Measurements from ENCODE around the gene ERCC5. TPM values are rescaled to one million over a fixed set of nuclear protein-coding genes. Genes with fewer than 3 reads are reported as not detected.

ERCC5 gene
- total and polyA plus RNA-seq, 9 of the 15 experiments (the other 6 are each of a cell fraction or from before 2014, with no cell fraction given): 7.4 to 43.1 (median 33.9) TPM

DNA sequence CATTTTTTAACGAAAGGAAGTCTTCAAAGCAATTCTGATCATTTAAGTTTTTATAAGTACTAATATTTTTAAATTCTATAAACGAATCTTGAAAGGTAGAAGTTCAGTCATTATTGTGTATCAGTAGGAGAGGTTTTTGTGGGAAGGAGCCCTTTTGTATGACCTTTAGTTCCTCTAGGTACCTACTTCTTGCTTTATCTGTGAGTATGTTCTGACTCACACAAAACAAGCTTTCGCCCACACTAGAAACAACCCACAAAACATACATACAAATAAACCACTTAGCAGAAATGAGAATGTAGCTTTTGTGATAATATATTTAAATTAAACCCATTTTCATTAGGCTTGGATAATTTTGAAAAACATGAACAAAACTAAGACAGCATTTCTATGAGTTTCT lies 27.8 kb downstream of the ERCC5 start:
- in situ Hi-C loops (cut with MboI): no loop called here
- no TSS peak for BruUV-seq (replicated peaks)
- FAIRE-seq: no peak
- TF ChIP-seq SIX5 (IDR thresholded peaks at IDR 0.05; ENCODE audit: borderline replicate concordance in 1 of 2, insufficient read depth in 1 of 2, low read depth in 1 of 2, low read length in 2 of 2) (no peak), CXXC5 (CRISPR knock-in tag; IDR thresholded peaks at IDR 0.05) (no peak), ZKSCAN3 (CRISPR knock-in tag; IDR thresholded peaks at IDR 0.05) (no peak), POLR2AphosphoS2 (IDR thresholded peaks at IDR 0.05; ENCODE audit: low read length) (no peak), FOXP1 (CRISPR knock-in tag; IDR thresholded peaks at IDR 0.05) (no peak), FOSL1 (tag; conservative IDR thresholded peaks at IDR 0.05) (0 out of 2 replicates have a peak, but pooled peaks have one; percentile 22), EGR1 (conservative IDR thresholded peaks at IDR 0.05) (peak; percentile 30; the same call in 1 of the 2 replicates)
- TF ChIP-seq, protein P1, sequence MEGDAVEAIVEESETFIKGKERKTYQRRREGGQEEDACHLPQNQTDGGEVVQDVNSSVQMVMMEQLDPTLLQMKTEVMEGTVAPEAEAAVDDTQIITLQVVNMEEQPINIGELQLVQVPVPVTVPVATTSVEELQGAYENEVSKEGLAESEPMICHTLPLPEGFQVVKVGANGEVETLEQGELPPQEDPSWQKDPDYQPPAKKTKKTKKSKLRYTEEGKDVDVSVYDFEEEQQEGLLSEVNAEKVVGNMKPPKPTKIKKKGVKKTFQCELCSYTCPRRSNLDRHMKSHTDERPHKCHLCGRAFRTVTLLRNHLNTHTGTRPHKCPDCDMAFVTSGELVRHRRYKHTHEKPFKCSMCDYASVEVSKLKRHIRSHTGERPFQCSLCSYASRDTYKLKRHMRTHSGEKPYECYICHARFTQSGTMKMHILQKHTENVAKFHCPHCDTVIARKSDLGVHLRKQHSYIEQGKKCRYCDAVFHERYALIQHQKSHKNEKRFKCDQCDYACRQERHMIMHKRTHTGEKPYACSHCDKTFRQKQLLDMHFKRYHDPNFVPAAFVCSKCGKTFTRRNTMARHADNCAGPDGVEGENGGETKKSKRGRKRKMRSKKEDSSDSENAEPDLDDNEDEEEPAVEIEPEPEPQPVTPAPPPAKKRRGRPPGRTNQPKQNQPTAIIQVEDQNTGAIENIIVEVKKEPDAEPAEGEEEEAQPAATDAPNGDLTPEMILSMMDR (IDR thresholded peaks at IDR 0.05 in 2 of 3, conservative IDR thresholded peaks at IDR 0.05 in 1 of 3; ENCODE audit: insufficient read depth in 2 of 3, low read depth in 1 of 3, low read length in 3 of 3): no peak
- TF ChIP-seq, protein P2, sequence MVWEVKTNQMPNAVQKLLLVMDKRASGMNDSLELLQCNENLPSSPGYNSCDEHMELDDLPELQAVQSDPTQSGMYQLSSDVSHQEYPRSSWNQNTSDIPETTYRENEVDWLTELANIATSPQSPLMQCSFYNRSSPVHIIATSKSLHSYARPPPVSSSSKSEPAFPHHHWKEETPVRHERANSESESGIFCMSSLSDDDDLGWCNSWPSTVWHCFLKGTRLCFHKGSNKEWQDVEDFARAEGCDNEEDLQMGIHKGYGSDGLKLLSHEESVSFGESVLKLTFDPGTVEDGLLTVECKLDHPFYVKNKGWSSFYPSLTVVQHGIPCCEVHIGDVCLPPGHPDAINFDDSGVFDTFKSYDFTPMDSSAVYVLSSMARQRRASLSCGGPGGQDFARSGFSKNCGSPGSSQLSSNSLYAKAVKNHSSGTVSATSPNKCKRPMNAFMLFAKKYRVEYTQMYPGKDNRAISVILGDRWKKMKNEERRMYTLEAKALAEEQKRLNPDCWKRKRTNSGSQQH (CRISPR knock-in tag; IDR thresholded peaks at IDR 0.05): no peak
- TF ChIP-seq, protein P3, sequence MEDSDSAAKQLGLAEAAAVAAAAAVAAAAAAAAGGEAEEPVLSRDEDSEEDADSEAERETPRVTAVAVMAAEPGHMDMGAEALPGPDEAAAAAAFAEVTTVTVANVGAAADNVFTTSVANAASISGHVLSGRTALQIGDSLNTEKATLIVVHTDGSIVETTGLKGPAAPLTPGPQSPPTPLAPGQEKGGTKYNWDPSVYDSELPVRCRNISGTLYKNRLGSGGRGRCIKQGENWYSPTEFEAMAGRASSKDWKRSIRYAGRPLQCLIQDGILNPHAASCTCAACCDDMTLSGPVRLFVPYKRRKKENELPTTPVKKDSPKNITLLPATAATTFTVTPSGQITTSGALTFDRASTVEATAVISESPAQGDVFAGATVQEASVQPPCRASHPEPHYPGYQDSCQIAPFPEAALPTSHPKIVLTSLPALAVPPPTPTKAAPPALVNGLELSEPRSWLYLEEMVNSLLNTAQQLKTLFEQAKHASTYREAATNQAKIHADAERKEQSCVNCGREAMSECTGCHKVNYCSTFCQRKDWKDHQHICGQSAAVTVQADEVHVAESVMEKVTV (CRISPR knock-in tag; IDR thresholded peaks at IDR 0.05): no peak
- no peak overlapping the region for H3K9ac ChIP-seq (ENCODE audit: insufficient read depth in 1 of 2, low read depth in 2 of 2, low read length in 2 of 2)
- H4K20me1 ChIP-seq (replicated peaks; ENCODE audit: control insufficient read depth, insufficient read depth, low read length): no peaks in the 10 kb centered on the region
- intact Hi-C loops (cut with micrococcal nuclease): no loop called here
- no peak overlapping the region for H2AFZ ChIP-seq (ENCODE audit: low read depth, low read length)
- no peak for DNase-seq (ENCODE audit: extremely low read depth in 1 of 4, low spot score in 3 of 4)
- no peaks in the 10 kb centered on the region; the same call in 2 of the 3 replicates for H3K79me2 ChIP-seq (ENCODE audit: control insufficient read depth, insufficient read depth, low read length)
- H3K4me1 ChIP-seq (replicated peaks in 1 of 2; ENCODE audit: control insufficient read depth in 2 of 2, insufficient read depth in 2 of 2, low read length in 2 of 2): no peaks in the 10 kb centered on the region
- CTCF ChIA-PET (ENCODE audit: low intra/inter-chr PET ratio): interaction anchor here (0.7 kb wide), 1 partner anchor 178 kb away, joined by 3 read pairs; no protein-coding TSS in a partner anchor
- H3K27me3 ChIP-seq (ENCODE audit: control insufficient read depth in 2 of 2, insufficient read depth in 2 of 2, low read length in 2 of 2): no peaks in the 10 kb centered on the region
- H3K36me3 ChIP-seq (ENCODE audit: control insufficient read depth, insufficient read depth, low read length): peaks cover 51% of the 10 kb centered on the region
- no peaks in the 10 kb centered on the region for H3K9me1 ChIP-seq (ENCODE audit: control insufficient read depth, insufficient read depth, low read length)
- no peak for ATAC-seq
- WGBS (ENCODE audit: insufficient coverage, low coverage, missing lambda C conversion rate): 41% methylated on average over 3 of the region's 3 CpGs
- no peaks in the 10 kb centered on the region for H3K9me3 ChIP-seq (replicated peaks; ENCODE audit: control insufficient read depth, insufficient read depth, low read depth, low read length)
- POLR2A ChIA-PET: interaction anchor here (0.6 kb wide), 1 partner anchor 82 kb away, joined by 3 read pairs; no protein-coding TSS in a partner anchor
- H3K4me2 ChIP-seq (ENCODE audit: insufficient read depth, low read length): no peak overlapping the region
- H3K4me3 ChIP-seq: no peak overlapping the region
- no peak overlapping the region for H3K27ac ChIP-seq (ENCODE audit: extremely low read depth, low read depth, low read length)

All from K562 (cell line).